ENCODE measurements around the gene RALGPS1. TPM values are rescaled to one million over a fixed set of nuclear protein-coding genes. Genes with fewer than 3 reads are reported as not detected.

The RALGPS1 gene
- total RNA-seq, 2 donors from 2014 or later: 9.7 to 17.7 TPM

GRCh38 chr9:127058011-127058644 lies 143.5 kb downstream of the RALGPS1 start:
- H3K4me3 ChIP-seq: no peak overlapping the region
- TF ChIP-seq, protein P1, sequence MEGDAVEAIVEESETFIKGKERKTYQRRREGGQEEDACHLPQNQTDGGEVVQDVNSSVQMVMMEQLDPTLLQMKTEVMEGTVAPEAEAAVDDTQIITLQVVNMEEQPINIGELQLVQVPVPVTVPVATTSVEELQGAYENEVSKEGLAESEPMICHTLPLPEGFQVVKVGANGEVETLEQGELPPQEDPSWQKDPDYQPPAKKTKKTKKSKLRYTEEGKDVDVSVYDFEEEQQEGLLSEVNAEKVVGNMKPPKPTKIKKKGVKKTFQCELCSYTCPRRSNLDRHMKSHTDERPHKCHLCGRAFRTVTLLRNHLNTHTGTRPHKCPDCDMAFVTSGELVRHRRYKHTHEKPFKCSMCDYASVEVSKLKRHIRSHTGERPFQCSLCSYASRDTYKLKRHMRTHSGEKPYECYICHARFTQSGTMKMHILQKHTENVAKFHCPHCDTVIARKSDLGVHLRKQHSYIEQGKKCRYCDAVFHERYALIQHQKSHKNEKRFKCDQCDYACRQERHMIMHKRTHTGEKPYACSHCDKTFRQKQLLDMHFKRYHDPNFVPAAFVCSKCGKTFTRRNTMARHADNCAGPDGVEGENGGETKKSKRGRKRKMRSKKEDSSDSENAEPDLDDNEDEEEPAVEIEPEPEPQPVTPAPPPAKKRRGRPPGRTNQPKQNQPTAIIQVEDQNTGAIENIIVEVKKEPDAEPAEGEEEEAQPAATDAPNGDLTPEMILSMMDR (IDR thresholded peaks at IDR 0.05): no peak
- H3K9me3 ChIP-seq: no peaks in the 10 kb centered on the region
- H3K27me3 ChIP-seq: no peaks in the 10 kb centered on the region
- DNase-seq (ENCODE audit: low spot score): no peak
- peaks cover 0 to 44% of the 10 kb centered on the region in 2 donors for H3K4me1 ChIP-seq
- no peaks in the 10 kb centered on the region for H3K36me3 ChIP-seq
- peak overlapping the region; percentile 29 to 51 for H3K27ac ChIP-seq

GRCh38 chr9:127058645-127059021 lies 144.1 kb downstream of the RALGPS1 start:
- Histone ChIP-seq H3K4me3 (no peak overlapping the region), H3K27ac (peak overlapping the region in 1 of 2 donors; percentile 51), H3K9me3 (no peaks in the 10 kb centered on the region), H3K36me3 (no peaks in the 10 kb centered on the region), H3K27me3 (no peaks in the 10 kb centered on the region), H3K4me1 (peaks cover 0 to 39% of the 10 kb centered on the region in 2 donors)
- DNase-seq (ENCODE audit: low spot score): peak; percentile 50
- TF ChIP-seq, protein P1 (IDR thresholded peaks at IDR 0.05): no peak

- no peak overlapping the region for H3K4me3 ChIP-seq
- H3K27me3 ChIP-seq: no peaks in the 10 kb centered on the region
- H3K36me3 ChIP-seq: no peaks in the 10 kb centered on the region
- H3K9me3 ChIP-seq: no peaks in the 10 kb centered on the region
- TF ChIP-seq, protein P1 (IDR thresholded peaks at IDR 0.05): no peak
- no peak overlapping the region for H3K27ac ChIP-seq
- H3K4me1 ChIP-seq: peaks cover 0 to 35% of the 10 kb centered on the region in 2 donors
- no peak for DNase-seq (ENCODE audit: low spot score)
These were observed 144.4 kb downstream of the RALGPS1 start for GRCh38 chr9:127059030-127059429.

DNA sequence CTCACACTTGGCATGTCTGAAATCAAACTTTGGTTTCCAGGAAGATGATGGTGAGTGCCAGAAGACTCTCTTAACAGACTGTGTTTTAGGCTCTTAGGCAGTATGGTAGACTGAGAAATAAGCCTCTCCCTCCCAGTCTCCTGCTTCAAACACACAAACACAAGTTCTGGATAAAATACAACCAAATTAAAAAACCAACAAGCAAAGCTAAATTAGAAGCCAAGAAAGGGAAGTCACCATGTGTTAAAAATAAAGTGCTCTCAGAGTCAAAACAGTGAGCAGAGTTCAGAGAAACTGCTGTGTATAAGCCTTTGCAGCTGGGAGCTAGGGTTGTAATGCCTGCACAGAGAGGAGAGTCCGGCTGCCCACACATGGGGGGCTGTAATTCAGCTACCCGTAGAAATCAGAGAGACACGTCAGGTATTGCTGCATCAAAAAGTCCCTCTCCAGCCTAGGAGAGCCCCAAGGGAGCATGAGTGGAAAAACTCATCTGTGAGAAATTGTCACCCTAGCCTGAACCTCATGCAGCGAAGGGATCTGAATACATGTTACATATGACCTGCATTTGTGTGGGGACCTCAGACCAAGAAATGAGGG lies 145.3 kb downstream of the RALGPS1 start:
- peak; percentile 55 for DNase-seq (ENCODE audit: low spot score)
- no peak overlapping the region for H3K4me3 ChIP-seq
- no peak overlapping the region for H3K27ac ChIP-seq
- peaks cover 0 to 30% of the 10 kb centered on the region in 2 donors for H3K4me1 ChIP-seq
- no peaks in the 10 kb centered on the region for H3K36me3 ChIP-seq
- H3K9me3 ChIP-seq: no peaks in the 10 kb centered on the region
- TF ChIP-seq, protein P1 (IDR thresholded peaks at IDR 0.05): no peak
- H3K27me3 ChIP-seq: no peaks in the 10 kb centered on the region

DNA sequence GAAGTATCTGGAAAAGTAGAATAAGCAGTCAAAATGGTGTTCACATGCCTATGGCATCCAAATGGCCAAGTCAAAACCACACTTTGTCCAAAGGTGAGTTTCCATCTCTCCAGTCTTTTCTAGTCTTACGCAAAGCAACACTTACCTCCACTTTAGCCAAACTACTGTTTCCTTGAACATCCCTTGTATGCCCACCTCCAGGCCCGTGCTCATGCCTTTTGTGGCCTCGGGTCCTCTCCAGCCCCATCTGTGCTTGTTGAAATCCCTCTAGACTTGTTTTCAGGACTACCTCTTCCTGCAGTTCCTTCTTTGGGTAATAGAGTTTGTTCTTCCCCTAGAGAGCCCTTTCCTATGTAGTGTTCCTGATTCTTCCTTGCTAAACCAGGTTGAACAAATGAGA lies 146.8 kb downstream of the RALGPS1 start:
- H3K27ac ChIP-seq: no peak overlapping the region
- TF ChIP-seq, protein P1 (IDR thresholded peaks at IDR 0.05): no peak
- no peaks in the 10 kb centered on the region for H3K36me3 ChIP-seq
- H3K4me3 ChIP-seq: no peak overlapping the region
- H3K4me1 ChIP-seq: peaks cover 0 to 21% of the 10 kb centered on the region in 2 donors
- peak; percentile 16 for DNase-seq (ENCODE audit: low spot score)
- H3K9me3 ChIP-seq: no peaks in the 10 kb centered on the region
- no peaks in the 10 kb centered on the region for H3K27me3 ChIP-seq

Data from right atrium auricular region (tissue), 2 donors.